Measurements from ENCODE around the gene CD68. TPM values are rescaled to one million over a fixed set of nuclear protein-coding genes. Genes with fewer than 3 reads are reported as not detected.

CD68 gene
- total RNA-seq, 6 experiments from 2014 or later: 31.6 to 179 (median 51.1) TPM

GRCh38 chr17:7558544-7559319, 20.7 kb upstream of the CD68 start, which contains the start of gene TNFSF13:
TNFSF13 (plus strand) TSS chr17:7558750; CDS start chr17:7559040, 290 bp downstream.
- WGBS (ENCODE audit: insufficient coverage, low coverage, low lambda C conversion rate, missing lambda C conversion rate): 38% methylated on average over 13 of the region's 16 CpGs
- Histone ChIP-seq H3K27ac (peak within 1 kb of the TSS; percentile 74 to 92 (median 78)), H3K4me3 (peak within 1 kb of the TSS; percentile 14 to 41 (median 37)), H3K27me3 (no peaks in the 10 kb centered on the region), H3K36me3 (no peaks in the 10 kb centered on the region), H3K9me3 (no peaks in the 10 kb centered on the region), H3K4me1 (peaks cover 0 to 30% (median 15%) of the 10 kb centered on the region in 4 donors)
- TF ChIP-seq POLR2A (IDR thresholded peaks at IDR 0.05): no peak
- TF ChIP-seq, protein P1, sequence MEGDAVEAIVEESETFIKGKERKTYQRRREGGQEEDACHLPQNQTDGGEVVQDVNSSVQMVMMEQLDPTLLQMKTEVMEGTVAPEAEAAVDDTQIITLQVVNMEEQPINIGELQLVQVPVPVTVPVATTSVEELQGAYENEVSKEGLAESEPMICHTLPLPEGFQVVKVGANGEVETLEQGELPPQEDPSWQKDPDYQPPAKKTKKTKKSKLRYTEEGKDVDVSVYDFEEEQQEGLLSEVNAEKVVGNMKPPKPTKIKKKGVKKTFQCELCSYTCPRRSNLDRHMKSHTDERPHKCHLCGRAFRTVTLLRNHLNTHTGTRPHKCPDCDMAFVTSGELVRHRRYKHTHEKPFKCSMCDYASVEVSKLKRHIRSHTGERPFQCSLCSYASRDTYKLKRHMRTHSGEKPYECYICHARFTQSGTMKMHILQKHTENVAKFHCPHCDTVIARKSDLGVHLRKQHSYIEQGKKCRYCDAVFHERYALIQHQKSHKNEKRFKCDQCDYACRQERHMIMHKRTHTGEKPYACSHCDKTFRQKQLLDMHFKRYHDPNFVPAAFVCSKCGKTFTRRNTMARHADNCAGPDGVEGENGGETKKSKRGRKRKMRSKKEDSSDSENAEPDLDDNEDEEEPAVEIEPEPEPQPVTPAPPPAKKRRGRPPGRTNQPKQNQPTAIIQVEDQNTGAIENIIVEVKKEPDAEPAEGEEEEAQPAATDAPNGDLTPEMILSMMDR (IDR thresholded peaks at IDR 0.05): no peak
- DNase-seq (peak in 2 of 3 donors; percentile 55 to 75), ATAC-seq (peak; percentile 10 to 23 (median 22))
- intact Hi-C loops (cut with DNase I): no loop called here

GRCh38 chr17:7559320-7560171, 19.9 kb upstream of the CD68 start:
- Histone ChIP-seq H3K27ac (peak overlapping the region; percentile 74 to 92 (median 78)), H3K4me1 (peaks cover 0 to 30% (median 15%) of the 10 kb centered on the region in 4 donors), H3K27me3 (no peaks in the 10 kb centered on the region), H3K36me3 (peaks cover 0 to 3% (median 0%) of the 10 kb centered on the region in 4 donors), H3K9me3 (no peaks in the 10 kb centered on the region), H3K4me3 (peak overlapping the region; percentile 3 to 41 (median 37))
- TF ChIP-seq POLR2A (IDR thresholded peaks at IDR 0.05): no peak
- TF ChIP-seq, protein P1 (IDR thresholded peaks at IDR 0.05): no peak
- intact Hi-C loops (cut with DNase I): loop anchor here (5.0 to 10.0 kb wide), 2 partner anchors 45 to 47 kb away; no protein-coding TSS in a partner anchor
- WGBS (ENCODE audit: insufficient coverage, low coverage, low lambda C conversion rate, missing lambda C conversion rate): 57% methylated on average over 6 of the region's 18 CpGs
- ATAC-seq (no peak), DNase-seq (no peak)

DNA sequence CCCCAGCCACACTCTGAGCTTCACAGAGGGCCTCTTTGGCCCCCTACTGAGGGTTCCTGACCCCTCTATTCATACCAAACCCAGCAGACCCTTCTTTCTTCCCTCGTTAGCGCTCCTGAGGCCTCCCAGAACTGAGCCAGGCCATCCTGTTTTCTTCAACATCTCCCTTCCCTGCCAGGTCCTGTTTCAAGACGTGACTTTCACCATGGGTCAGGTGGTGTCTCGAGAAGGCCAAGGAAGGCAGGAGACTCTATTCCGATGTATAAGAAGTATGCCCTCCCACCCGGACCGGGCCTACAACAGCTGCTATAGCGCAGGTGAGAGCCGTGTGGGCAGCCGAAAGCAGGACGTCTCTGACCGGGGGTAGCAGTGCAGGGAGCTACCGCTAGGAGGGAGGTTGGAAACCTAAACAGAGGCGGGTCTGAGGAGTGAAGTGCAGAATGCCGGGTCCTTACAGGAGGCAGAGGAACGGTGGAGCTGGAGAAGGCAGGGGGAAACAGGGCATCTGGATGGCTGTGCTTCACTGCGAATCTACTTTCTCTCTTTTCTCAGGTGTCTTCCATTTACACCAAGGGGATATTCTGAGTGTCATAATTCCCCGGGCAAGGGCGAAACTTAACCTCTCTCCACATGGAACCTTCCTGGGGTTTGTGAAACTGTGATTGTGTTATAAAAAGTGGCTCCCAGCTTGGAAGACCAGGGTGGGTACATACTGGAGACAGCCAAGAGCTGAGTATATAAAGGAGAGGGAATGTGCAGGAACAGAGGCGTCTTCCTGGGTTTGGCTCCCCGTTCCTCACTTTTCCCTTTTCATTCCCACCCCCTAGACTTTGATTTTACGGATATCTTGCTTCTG, 19.0 kb upstream of the CD68 start:
- TF ChIP-seq, protein P1 (IDR thresholded peaks at IDR 0.05): peak; percentile 43 to 66 (median 46)
- no peak for TF ChIP-seq POLR2A (IDR thresholded peaks at IDR 0.05)
- no peaks in the 10 kb centered on the region for H3K27me3 ChIP-seq
- H3K36me3 ChIP-seq: peaks cover 0 to 12% (median under 1%) of the 10 kb centered on the region in 4 donors
- WGBS (ENCODE audit: insufficient coverage, low coverage, low lambda C conversion rate, missing lambda C conversion rate): 20% methylated on average over 22 of the region's 22 CpGs
- DNase-seq: peak in 1 of 3 donors; percentile 64
- no peaks in the 10 kb centered on the region for H3K9me3 ChIP-seq
- H3K4me1 ChIP-seq: peaks cover 0 to 30% (median 15%) of the 10 kb centered on the region in 4 donors
- ATAC-seq: peak; percentile 31 to 55 (median 36)
- peak overlapping the region in 2 of 3 donors; percentile 94 to 99 for H3K4me3 ChIP-seq
- intact Hi-C loops (cut with DNase I): loop anchor here (5.0 to 10.0 kb wide), 2 partner anchors 46 to 48 kb away; no protein-coding TSS in a partner anchor
- peak overlapping the region; percentile 8 to 79 (median 50) for H3K27ac ChIP-seq
